T-helper 2 cell (primary cell): ENCODE measurements around the gene TRIM66.

ENCODE experiments used
- DNase-seq, 5 experiments: peaks; one replicate each; pipeline versions ENCODE4 v3.0.0 to v3.0.0-alpha.2; 2012 to 2022

Gene TRIM66

GRCh38 chr11:8713760-8714454, 31.4 kb upstream of the TRIM66 start:
- no peak for DNase-seq

- no peak for DNase-seq
These were observed 30.0 kb upstream of the TRIM66 start for GRCh38 chr11:8712506-8712905.

- no peak for DNase-seq
These were observed 29.5 kb upstream of the TRIM66 start for GRCh38 chr11:8711895-8712442.

GRCh38 chr11:8709777-8710176, 27.3 kb upstream of the TRIM66 start:
- DNase-seq: no peak

GRCh38 chr11:8709002-8709672, 26.7 kb upstream of the TRIM66 start:
- no peak for DNase-seq

- DNase-seq: no peak
These were observed 25.2 kb upstream of the TRIM66 start for GRCh38 chr11:8707541-8708191.

- DNase-seq: no peak
These were observed 24.4 kb upstream of the TRIM66 start for GRCh38 chr11:8706673-8707432.

- no peak for DNase-seq
These were observed 22.7 kb upstream of the TRIM66 start for GRCh38 chr11:8705146-8705545.

GRCh38 chr11:8704136-8704535, 21.7 kb upstream of the TRIM66 start:
- DNase-seq: no peak

GRCh38 chr11:8702598-8702915, 20.1 kb upstream of the TRIM66 start:
- no peak for DNase-seq

GRCh38 chr11:8701891-8702597, 19.6 kb upstream of the TRIM66 start:
- DNase-seq: no peak

GRCh38 chr11:8699903-8700302, 17.4 kb upstream of the TRIM66 start:
- DNase-seq: no peak

- DNase-seq: no peak
These were observed 16.5 kb upstream of the TRIM66 start for GRCh38 chr11:8698917-8699441.

- no peak for DNase-seq
These were observed 15.9 kb upstream of the TRIM66 start for GRCh38 chr11:8698379-8698851.

GRCh38 chr11:8697054-8697453, 14.6 kb upstream of the TRIM66 start:
- no peak for DNase-seq

GRCh38 chr11:8694137-8694536, 11.7 kb upstream of the TRIM66 start:
- DNase-seq: peak in 1 of 5 experiments; percentile 80

GRCh38 chr11:8693555-8693954, 11.1 kb upstream of the TRIM66 start:
- no peak for DNase-seq

GRCh38 chr11:8693010-8693551, 10.6 kb upstream of the TRIM66 start:
- DNase-seq: no peak

- DNase-seq: no peak
These were observed 10.0 kb upstream of the TRIM66 start for GRCh38 chr11:8692417-8692816.

- DNase-seq: no peak
These were observed 9.1 kb upstream of the TRIM66 start for GRCh38 chr11:8691601-8692000.
